ENCODE results near the gene CCDC9B. TPM values are rescaled to one million over a fixed set of nuclear protein-coding genes. Genes with fewer than 3 reads are reported as not detected.

Gene CCDC9B
- total RNA-seq, 1 experiment from 2014 or later: 1.4 TPM

DNA sequence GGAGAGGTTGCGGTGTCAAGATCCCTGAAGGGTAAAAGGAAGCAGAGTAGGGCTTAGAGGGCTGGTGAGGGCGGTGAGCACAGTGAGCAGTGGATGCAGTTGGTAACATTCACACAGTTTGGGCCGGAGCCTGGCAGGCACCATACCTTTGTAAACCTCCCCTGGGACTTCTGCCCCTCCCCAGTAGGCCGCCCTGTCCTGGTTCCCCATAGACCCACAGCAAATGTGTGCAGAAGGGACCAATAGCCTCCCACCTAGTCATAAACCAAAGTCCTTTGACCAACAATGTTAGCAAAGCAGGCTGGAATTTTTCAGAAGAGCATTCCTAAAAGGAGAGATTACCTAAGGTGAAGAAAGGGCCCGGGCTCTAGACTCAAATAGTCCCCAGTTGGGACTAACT lies 8.4 kb upstream of the CCDC9B start (continued):
- TF ChIP-seq, protein P1, sequence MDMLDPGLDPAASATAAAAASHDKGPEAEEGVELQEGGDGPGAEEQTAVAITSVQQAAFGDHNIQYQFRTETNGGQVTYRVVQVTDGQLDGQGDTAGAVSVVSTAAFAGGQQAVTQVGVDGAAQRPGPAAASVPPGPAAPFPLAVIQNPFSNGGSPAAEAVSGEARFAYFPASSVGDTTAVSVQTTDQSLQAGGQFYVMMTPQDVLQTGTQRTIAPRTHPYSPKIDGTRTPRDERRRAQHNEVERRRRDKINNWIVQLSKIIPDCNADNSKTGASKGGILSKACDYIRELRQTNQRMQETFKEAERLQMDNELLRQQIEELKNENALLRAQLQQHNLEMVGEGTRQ (CRISPR knock-in tag; IDR thresholded peaks at IDR 0.05): no peak
- no peak for TF ChIP-seq MXD4 (CRISPR knock-in tag; IDR thresholded peaks at IDR 0.05; ENCODE audit: borderline replicate concordance)
- no peak for TF ChIP-seq NFE2L1 (CRISPR knock-in tag; IDR thresholded peaks at IDR 0.05)
- TF ChIP-seq ZNF232 (CRISPR knock-in tag; IDR thresholded peaks at IDR 0.05): no peak
- TF ChIP-seq, protein P2, sequence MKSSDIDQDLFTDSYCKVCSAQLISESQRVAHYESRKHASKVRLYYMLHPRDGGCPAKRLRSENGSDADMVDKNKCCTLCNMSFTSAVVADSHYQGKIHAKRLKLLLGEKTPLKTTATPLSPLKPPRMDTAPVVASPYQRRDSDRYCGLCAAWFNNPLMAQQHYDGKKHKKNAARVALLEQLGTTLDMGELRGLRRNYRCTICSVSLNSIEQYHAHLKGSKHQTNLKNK (CRISPR knock-in tag; IDR thresholded peaks at IDR 0.05): no peak
- no peak for TF ChIP-seq MYBL2 (CRISPR knock-in tag; IDR thresholded peaks at IDR 0.05)
- no peak for TF ChIP-seq FOXP1 (CRISPR knock-in tag; IDR thresholded peaks at IDR 0.05; ENCODE audit: borderline replicate concordance)
- TF ChIP-seq TP53 (CRISPR knock-in tag; IDR thresholded peaks at IDR 0.05): no peak
- TF ChIP-seq, protein P3, sequence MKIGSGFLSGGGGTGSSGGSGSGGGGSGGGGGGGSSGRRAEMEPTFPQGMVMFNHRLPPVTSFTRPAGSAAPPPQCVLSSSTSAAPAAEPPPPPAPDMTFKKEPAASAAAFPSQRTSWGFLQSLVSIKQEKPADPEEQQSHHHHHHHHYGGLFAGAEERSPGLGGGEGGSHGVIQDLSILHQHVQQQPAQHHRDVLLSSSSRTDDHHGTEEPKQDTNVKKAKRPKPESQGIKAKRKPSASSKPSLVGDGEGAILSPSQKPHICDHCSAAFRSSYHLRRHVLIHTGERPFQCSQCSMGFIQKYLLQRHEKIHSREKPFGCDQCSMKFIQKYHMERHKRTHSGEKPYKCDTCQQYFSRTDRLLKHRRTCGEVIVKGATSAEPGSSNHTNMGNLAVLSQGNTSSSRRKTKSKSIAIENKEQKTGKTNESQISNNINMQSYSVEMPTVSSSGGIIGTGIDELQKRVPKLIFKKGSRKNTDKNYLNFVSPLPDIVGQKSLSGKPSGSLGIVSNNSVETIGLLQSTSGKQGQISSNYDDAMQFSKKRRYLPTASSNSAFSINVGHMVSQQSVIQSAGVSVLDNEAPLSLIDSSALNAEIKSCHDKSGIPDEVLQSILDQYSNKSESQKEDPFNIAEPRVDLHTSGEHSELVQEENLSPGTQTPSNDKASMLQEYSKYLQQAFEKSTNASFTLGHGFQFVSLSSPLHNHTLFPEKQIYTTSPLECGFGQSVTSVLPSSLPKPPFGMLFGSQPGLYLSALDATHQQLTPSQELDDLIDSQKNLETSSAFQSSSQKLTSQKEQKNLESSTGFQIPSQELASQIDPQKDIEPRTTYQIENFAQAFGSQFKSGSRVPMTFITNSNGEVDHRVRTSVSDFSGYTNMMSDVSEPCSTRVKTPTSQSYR (CRISPR knock-in tag; IDR thresholded peaks at IDR 0.05): no peak
- TF ChIP-seq EMX1 (CRISPR knock-in tag; IDR thresholded peaks at IDR 0.05): no peak

DNA sequence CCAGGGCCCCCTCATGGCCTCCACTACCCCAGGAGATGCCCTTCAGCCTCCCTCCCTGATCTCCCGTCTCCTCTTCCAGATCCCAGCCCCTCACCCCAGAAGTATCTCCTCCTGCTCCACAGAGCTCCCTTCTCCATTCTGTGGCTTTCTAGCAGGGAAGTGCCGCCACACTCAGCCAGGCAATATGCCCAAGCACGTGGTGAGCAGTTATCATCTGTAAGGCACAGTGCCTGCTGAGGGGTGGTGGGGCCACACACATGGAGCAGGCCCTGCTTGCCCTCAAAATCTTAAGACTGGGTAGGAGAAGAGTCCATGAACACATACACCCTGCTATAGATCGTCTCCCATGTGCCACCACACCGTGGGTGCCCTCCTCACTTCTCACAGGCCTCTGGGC lies 7.7 kb upstream of the CCDC9B start:
- H3K4me1 Mint-ChIP-seq: peaks cover 10% of the 10 kb centered on the region
- DNase-seq (ENCODE audit: low spot score) (no peak), ATAC-seq (no peak)
- no peak overlapping the region for H3K27ac Mint-ChIP-seq
- ChIA-PET CTCF (interaction anchor here (1.0 to 1.4 kb wide), 2 partner anchors 11 to 23 kb away, joined by 3 to 5 read pairs; no protein-coding TSS in a partner anchor), POLR2A (no interaction called here)
- no peaks in the 10 kb centered on the region for H3K27me3 Mint-ChIP-seq (ENCODE audit: low read depth)
- no peaks in the 10 kb centered on the region for H3K36me3 Mint-ChIP-seq
- no peaks in the 10 kb centered on the region for H3K9me3 Mint-ChIP-seq
- TF ChIP-seq, protein P4, sequence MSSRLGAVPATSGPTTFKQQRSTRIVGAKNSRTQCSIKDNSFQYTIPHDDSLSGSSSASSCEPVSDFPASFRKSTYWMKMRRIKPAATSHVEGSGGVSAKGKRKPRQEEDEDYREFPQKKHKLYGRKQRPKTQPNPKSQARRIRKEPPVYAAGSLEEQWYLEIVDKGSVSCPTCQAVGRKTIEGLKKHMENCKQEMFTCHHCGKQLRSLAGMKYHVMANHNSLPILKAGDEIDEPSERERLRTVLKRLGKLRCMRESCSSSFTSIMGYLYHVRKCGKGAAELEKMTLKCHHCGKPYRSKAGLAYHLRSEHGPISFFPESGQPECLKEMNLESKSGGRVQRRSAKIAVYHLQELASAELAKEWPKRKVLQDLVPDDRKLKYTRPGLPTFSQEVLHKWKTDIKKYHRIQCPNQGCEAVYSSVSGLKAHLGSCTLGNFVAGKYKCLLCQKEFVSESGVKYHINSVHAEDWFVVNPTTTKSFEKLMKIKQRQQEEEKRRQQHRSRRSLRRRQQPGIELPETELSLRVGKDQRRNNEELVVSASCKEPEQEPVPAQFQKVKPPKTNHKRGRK (CRISPR knock-in tag; IDR thresholded peaks at IDR 0.05; ENCODE audit: borderline replicate concordance): no peak
- no peak for TF ChIP-seq RELA (CRISPR knock-in tag; IDR thresholded peaks at IDR 0.05; ENCODE audit: borderline replicate concordance)
- TF ChIP-seq GABPB1 (CRISPR knock-in tag; IDR thresholded peaks at IDR 0.05): no peak
- TF ChIP-seq ATF1 (CRISPR knock-in tag; IDR thresholded peaks at IDR 0.05): no peak
- no peak overlapping the region for H3K4me3 Mint-ChIP-seq

DNA sequence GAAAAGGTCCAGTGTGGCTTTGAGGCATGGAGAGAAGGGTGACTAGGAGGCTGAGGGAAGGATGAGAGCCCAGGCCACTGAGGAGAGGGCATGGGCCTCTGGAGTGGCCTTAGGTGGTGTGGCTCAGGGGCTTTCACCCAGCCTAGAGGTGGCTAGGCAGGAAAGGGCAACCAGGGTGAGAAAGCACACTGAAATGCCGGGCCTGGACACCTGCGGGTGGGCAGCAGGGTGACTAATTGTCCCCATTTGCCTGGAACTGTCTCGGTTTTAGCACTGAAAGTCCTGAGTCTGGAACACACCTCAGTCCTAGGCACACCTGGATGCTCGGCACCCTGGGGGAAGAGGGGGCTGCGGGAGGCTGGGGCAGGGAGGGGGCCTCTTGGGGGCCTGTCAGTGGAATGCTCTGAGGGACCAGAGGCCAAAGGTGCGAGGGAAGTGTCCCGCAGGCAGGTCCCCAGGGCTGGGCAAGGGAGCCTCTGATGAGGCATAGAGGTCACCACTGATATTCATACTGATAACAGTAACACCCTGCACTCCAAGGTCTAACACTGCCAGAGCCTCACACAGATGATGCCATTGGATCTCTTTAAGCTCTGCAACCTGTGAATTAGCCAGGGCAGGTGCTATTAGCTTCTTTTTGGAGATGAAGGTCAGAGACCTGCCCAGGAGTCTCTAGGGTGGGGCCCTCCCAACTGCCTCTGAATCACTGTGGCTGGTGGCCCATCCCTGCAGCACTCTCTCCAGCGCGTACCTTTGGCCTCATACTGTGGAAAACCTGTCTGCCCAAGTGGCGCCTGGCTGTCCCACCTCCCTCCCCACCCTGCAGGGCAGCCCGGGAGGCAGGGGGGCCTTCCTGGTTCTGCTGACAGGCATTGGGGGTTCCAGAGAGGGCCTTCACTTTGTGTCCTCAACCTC lies 7.1 kb upstream of the CCDC9B start:
- POLR2A ChIA-PET: no interaction called here
- DNase-seq (ENCODE audit: low spot score) (no peak), ATAC-seq (no peak)
- H3K27ac Mint-ChIP-seq: no peak overlapping the region
- no peaks in the 10 kb centered on the region for H3K9me3 Mint-ChIP-seq
- peaks cover 11% of the 10 kb centered on the region for H3K4me1 Mint-ChIP-seq
- no peaks in the 10 kb centered on the region for H3K27me3 Mint-ChIP-seq (ENCODE audit: low read depth)
- no peak overlapping the region for H3K4me3 Mint-ChIP-seq
- no peaks in the 10 kb centered on the region for H3K36me3 Mint-ChIP-seq
- CTCF ChIA-PET: interaction anchor here (1.0 to 1.4 kb wide), 2 partner anchors 10 to 24 kb away, joined by 3 to 5 read pairs; no protein-coding TSS in a partner anchor
- TF ChIP-seq RORB (CRISPR knock-in tag; IDR thresholded peaks at IDR 0.05): no peak
- TF ChIP-seq, protein P5, sequence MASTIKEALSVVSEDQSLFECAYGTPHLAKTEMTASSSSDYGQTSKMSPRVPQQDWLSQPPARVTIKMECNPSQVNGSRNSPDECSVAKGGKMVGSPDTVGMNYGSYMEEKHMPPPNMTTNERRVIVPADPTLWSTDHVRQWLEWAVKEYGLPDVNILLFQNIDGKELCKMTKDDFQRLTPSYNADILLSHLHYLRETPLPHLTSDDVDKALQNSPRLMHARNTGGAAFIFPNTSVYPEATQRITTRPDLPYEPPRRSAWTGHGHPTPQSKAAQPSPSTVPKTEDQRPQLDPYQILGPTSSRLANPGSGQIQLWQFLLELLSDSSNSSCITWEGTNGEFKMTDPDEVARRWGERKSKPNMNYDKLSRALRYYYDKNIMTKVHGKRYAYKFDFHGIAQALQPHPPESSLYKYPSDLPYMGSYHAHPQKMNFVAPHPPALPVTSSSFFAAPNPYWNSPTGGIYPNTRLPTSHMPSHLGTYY (CRISPR knock-in tag; IDR thresholded peaks at IDR 0.05): no peak
- TF ChIP-seq SOX15 (CRISPR knock-in tag; IDR thresholded peaks at IDR 0.05): no peak
- TF ChIP-seq FOXJ3 (CRISPR knock-in tag; IDR thresholded peaks at IDR 0.05; ENCODE audit: borderline replicate concordance): no peak
- TF ChIP-seq, protein P6, sequence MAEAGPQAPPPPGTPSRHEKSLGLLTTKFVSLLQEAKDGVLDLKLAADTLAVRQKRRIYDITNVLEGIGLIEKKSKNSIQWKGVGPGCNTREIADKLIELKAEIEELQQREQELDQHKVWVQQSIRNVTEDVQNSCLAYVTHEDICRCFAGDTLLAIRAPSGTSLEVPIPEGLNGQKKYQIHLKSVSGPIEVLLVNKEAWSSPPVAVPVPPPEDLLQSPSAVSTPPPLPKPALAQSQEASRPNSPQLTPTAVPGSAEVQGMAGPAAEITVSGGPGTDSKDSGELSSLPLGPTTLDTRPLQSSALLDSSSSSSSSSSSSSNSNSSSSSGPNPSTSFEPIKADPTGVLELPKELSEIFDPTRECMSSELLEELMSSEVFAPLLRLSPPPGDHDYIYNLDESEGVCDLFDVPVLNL (CRISPR knock-in tag; IDR thresholded peaks at IDR 0.05; ENCODE audit: borderline replicate concordance, low read depth): no peak
- TF ChIP-seq, protein P7, sequence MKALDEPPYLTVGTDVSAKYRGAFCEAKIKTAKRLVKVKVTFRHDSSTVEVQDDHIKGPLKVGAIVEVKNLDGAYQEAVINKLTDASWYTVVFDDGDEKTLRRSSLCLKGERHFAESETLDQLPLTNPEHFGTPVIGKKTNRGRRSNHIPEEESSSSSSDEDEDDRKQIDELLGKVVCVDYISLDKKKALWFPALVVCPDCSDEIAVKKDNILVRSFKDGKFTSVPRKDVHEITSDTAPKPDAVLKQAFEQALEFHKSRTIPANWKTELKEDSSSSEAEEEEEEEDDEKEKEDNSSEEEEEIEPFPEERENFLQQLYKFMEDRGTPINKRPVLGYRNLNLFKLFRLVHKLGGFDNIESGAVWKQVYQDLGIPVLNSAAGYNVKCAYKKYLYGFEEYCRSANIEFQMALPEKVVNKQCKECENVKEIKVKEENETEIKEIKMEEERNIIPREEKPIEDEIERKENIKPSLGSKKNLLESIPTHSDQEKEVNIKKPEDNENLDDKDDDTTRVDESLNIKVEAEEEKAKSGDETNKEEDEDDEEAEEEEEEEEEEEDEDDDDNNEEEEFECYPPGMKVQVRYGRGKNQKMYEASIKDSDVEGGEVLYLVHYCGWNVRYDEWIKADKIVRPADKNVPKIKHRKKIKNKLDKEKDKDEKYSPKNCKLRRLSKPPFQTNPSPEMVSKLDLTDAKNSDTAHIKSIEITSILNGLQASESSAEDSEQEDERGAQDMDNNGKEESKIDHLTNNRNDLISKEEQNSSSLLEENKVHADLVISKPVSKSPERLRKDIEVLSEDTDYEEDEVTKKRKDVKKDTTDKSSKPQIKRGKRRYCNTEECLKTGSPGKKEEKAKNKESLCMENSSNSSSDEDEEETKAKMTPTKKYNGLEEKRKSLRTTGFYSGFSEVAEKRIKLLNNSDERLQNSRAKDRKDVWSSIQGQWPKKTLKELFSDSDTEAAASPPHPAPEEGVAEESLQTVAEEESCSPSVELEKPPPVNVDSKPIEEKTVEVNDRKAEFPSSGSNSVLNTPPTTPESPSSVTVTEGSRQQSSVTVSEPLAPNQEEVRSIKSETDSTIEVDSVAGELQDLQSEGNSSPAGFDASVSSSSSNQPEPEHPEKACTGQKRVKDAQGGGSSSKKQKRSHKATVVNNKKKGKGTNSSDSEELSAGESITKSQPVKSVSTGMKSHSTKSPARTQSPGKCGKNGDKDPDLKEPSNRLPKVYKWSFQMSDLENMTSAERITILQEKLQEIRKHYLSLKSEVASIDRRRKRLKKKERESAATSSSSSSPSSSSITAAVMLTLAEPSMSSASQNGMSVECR (CRISPR knock-in tag; IDR thresholded peaks at IDR 0.05; ENCODE audit: borderline replicate concordance): no peak
- TF ChIP-seq NFE2L1 (CRISPR knock-in tag; IDR thresholded peaks at IDR 0.05): no peak

Data from WTC11 (cell line).